GM10266 (cell line): Measurements from ENCODE around the gene CAV2.

Experiments used
- DNase-seq: peaks from one replicate; pipeline ENCODE4 v3.0.0; 2012; ENCODE audit errors: extremely low spot score
- CTCF ChIP-seq: IDR thresholded peaks from 2 replicates; pipeline ENCODE4 v1.5.1; 2012; ENCODE audit warnings: mild to moderate bottlenecking, low read depth; ENCODE audit not compliant: control insufficient read depth, insufficient read depth; ENCODE audit errors: missing control alignments

The CAV2 gene

DNA sequence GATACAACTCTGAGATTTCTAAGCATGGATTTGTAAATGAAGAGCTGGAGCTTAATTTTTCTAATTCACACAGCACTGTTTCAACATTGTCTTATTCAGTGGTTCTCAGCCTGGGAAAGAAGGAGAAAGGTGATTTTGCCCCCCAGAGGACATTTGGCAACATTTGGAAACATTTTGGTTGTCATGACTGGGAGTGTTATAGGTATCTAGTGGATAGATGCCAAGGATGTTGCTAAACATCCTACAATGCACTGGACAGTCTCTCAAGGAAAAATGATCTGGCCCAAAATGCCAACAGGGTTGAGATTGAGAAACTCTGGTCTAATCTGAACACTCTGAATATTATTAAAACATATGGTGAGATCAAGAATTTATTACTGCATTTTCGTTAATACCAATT is 3.8 kb upstream of the CAV2 start:
- no peak for TF ChIP-seq CTCF
- DNase-seq = no peak

DNA sequence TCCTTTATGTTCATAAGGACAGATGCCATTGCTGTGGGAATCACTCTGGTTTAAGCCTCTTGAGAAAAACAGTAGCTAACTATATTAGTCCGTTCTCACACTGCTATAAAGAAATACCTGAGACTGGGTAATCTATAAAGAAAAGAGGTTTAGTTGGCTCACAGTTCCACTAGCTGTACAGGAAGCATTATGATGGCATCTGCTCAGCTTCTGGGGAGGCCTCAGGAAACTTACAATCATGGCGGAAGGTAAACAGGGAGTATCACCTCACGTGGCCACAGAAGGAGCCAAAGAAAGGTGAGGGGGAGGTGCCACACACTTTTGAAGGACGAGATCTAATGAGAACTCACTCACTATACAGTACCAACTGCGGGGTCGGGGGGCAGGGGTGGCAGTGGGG is 2.9 kb upstream of the CAV2 start:
- DNase-seq = no peak
- no peak for TF ChIP-seq CTCF

GRCh38 chr7:116497708-116498107 is 1.8 kb upstream of the CAV2 start:
- TF ChIP-seq CTCF = no peak
- no peak for DNase-seq

DNA sequence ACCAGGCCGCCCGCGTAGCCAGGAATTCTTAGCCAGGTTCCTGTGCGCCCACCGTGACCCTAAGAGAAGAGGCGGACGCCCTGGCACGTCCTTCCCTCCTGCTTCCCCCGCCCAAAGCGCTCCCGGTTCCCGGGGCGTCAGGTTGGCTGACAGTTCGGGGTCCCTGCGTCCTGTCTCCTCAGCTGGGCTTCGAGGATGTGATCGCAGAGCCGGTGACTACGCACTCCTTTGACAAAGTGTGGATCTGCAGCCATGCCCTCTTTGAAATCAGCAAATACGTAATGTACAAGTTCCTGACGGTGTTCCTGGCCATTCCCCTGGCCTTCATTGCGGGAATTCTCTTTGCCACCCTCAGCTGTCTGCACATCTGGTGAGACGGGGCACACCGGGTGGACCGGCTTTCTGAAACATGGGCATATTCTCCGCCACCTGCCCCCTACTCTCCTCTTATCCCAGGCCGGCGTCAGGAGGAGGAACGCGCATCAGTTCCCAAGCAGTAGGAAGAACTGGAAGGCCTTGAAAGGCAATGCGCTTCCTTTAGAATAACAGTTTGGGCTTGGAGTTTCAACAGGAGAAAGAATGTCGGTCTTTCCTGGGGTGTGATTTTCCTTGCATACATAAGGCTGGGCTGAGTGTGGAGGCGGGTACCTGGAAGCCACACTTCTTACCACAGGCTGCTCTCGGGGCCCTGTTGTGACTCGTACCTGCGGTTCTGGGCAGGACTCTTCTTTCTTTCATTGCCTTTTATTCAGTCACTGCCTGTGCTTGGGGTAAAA is 728 bp downstream of the CAV2 start:
- peak; percentile 18 for DNase-seq
- TF ChIP-seq CTCF = no peak

DNA sequence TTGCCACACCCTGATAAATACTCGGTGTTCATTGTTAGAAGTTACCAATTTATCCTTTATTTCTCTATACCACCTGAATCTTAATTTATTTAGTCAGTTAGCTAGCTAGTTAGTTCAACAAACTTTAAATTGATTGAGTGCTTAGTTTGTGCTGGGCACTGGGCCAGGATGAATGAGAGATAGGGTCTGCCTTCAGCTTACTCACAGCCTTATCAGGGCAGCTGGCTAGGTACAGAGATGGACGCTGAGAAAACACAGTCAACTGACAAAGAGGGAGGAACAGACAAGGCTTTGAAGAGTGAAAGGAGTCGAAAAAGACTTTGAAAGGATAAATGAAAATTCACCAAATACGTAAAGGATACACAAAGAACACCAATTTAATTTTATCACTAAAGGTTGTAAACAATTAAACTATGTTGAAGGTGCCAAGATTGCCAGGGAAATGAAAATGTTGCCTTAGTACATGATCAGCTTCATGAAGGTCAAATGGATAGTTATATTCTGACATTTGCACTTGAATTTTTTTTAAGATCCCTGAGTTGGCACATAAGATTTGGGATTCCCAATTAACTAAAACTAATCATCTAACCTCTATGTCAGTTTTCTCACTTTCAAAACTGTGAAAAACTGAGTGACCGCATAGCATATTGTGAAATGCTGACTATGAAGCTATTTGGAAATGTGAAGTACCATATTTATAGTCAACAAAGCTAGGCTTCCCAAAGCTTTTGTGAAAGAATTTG is 2.1 kb downstream of the CAV2 start:
- no peak for TF ChIP-seq CTCF
- no peak for DNase-seq

DNA sequence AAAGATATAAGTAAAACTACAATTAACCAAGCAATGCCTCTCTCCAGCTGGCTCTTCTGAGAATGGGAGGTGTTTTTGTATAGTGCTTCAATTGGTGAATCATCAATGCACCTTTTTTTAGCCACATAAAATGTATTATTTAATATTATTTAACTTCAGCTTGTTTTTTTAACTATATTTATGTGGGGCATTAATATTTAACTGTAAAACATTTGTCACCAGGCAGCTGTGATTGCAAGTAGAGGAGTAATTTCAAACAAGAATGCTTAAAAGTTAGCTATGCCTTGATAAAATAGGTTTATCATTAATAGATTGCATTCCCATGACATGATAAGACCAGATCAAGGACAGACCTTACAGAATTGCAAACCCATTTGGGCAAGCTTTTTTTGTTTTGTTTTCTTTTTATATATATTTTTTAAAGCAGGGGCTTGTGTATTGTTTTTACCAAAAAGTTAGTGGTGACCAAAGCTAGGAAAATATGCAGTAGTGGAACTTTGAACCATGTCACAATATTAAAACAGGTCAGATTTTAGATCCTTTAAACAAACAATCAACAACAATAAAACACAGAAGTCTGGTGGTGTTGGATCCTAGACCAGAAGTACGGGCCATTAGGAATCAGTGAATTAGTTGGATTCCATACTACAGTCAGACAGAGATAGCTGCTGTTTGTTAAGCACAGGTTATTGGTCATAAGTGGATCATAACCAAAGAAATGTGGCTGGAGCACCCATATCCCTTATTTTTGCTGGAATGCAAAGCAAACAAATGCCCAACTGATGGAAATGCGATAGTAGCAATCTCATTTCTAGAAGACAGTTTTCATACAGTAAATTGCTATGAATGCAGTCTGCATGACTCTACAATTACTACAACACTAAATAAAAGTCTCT is 2.9 kb downstream of the CAV2 start:
- DNase-seq = no peak
- no peak for TF ChIP-seq CTCF
